ENCODE results near the gene CDKAL1. TPM values are rescaled to one million over a fixed set of nuclear protein-coding genes. Genes with fewer than 3 reads are reported as not detected.

The CDKAL1 gene
- total and polyA plus RNA-seq, 2 donors (not counting 3 experiments of a cell fraction or from before 2014, with no cell fraction given), result 6.1 to 20.5 TPM

DNA sequence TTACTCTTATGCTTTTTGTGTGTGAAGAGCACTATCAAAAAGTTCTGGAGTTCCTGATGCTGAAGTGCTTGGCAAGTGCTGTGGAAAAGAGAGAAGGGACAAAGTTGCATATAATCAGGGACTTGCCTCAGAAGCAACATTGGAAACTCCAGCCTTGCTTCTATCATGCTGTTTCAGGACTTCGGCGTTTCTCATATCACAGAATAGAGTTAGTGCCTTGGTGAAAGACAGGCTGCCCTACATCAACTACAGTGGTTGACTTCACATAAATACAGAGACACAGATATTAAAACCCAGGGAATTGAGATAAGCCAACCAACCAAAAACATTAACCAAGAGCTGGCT, 36.2 kb upstream of the CDKAL1 start:
- no peak for FAIRE-seq

More for the DNA sequence above, 36.2 kb upstream of the CDKAL1 start:
- H3K4me3 ChIP-seq (replicated peaks in 1 of 3; ENCODE audit: insufficient read depth in 1 of 3, low read depth in 1 of 3, low read length in 3 of 3), result no peak overlapping the region
- H3K4me1 ChIP-seq (ENCODE audit: control insufficient read depth, extremely low read depth, insufficient read depth, low read length), result peaks cover 16% of the 10 kb centered on the region
- H3K4me2 ChIP-seq (ENCODE audit: insufficient read depth, low read length), result peak overlapping the region; percentile 7
- H4K20me1 ChIP-seq (replicated peaks; ENCODE audit: control insufficient read depth, extremely low read depth, insufficient read depth, low read length), result no peaks in the 10 kb centered on the region
- H3K36me3 ChIP-seq (ENCODE audit: control insufficient read depth in 2 of 2, extremely low read depth in 1 of 2, insufficient read depth in 2 of 2, low read length in 2 of 2), result no peaks in the 10 kb centered on the region
- H3K79me2 ChIP-seq (ENCODE audit: control insufficient read depth, insufficient read depth, low read length), result no peaks in the 10 kb centered on the region
- no peaks in the 10 kb centered on the region for H3K9me3 ChIP-seq (replicated peaks; ENCODE audit: control insufficient read depth, insufficient read depth, low read length)
- TF ChIP-seq MAX (IDR thresholded peaks at IDR 0.05; ENCODE audit: insufficient read depth, insufficient read length) (no peak), GATA2 (IDR thresholded peaks at IDR 0.05; ENCODE audit: insufficient read depth, insufficient read length, low read depth, low read length) (no peak), MYC (IDR thresholded peaks at IDR 0.05; ENCODE audit: low read depth, low read length) (no peak), POLR2AphosphoS5 (IDR thresholded peaks at IDR 0.05; ENCODE audit: insufficient read depth, low read depth, low read length) (no peak), POLR2A (IDR thresholded peaks at IDR 0.05; ENCODE audit: low read depth, low read length) (no peak), EZH2 (IDR thresholded peaks at IDR 0.05; ENCODE audit: borderline replicate concordance, low read depth, low read length, severe bottlenecking) (no peak), CTCF (IDR thresholded peaks at IDR 0.05; ENCODE audit: extremely low read depth in 1 of 2, insufficient read depth in 1 of 2, low read depth in 1 of 2, low read length in 2 of 2) (no peak), FOS (IDR thresholded peaks at IDR 0.05; ENCODE audit: borderline replicate concordance, insufficient read depth, low read length) (no peak), JUN (IDR thresholded peaks at IDR 0.05; ENCODE audit: borderline replicate concordance, insufficient read depth, insufficient read length, low read depth) (no peak)
- ChIA-PET CTCF (interaction anchor here (1.0 to 1.1 kb wide), 3 partner anchors 8 to 94 kb away, joined by 3 to 4 read pairs (median 4); no protein-coding TSS in a partner anchor), POLR2A (no interaction called here)
- no peaks in the 10 kb centered on the region for H3K27me3 ChIP-seq (ENCODE audit: control insufficient read depth in 2 of 2, insufficient read depth in 2 of 2, low read length in 2 of 2)
- H3K9me1 ChIP-seq (replicated peaks; ENCODE audit: control insufficient read depth, extremely low read depth, insufficient read depth, low read length), result no peaks in the 10 kb centered on the region
- intact Hi-C loops (cut with micrococcal nuclease) (no loop called here), dilution Hi-C loops (cut with MboI; ENCODE audit: extremely low pct_ligation_motif_present, low sequenced_read_pairs) (no loop called here)
- no peak overlapping the region for H3K9ac ChIP-seq (replicated peaks; ENCODE audit: extremely low read depth, insufficient read depth, low read length)
- no peak for DNase-seq (ENCODE audit: low read depth, low spot score)
- H2AFZ ChIP-seq (ENCODE audit: low read depth, low read length), result no peak overlapping the region
- H3K27ac ChIP-seq (ENCODE audit: insufficient read depth, low read depth, low read length), result peak overlapping the region; percentile 33
- no TSS peak for BruUV-seq (replicated peaks)
